Stimulated activated CD4-positive, alpha-beta T cell treated with anti-CD3 and anti-CD28 coated beads, TNF-alpha, amount 100 ng/mL, for 48 hours (primary cell): ENCODE data around the gene TNFSF18.
"Not testable (repeated sequence)": the region's sequence is repeated elsewhere in the genome, so short reads cannot be mapped to it uniquely, and the experiment has no call there.

ENCODE experiments used
- DNase-seq, 3 donors: peaks; one replicate each; pipeline ENCODE4 v3.0.0-alpha.2; 2020; ENCODE audit warnings: low read depth in 3 of 3

The TNFSF18 gene, protein sequence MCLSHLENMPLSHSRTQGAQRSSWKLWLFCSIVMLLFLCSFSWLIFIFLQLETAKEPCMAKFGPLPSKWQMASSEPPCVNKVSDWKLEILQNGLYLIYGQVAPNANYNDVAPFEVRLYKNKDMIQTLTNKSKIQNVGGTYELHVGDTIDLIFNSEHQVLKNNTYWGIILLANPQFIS

DNA sequence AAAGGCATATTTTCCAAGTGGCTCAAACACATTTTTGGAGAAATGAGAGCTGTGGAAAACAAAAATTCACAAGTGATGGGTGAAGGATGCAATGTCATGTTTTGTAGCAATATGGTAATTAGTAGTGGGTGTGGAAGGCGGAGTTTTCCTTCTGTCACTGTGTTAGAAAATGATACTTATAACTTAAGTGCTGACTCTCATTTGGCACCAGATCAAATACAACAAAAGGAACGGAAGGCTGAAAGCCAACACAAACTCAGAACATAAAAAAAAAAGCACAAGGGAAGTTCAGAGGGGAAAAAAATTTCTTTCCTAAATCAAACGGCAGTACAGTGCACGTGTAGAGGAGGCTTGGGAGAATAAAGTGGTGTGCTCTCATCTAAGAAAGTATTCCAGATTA, at the start of gene TNFSF18:
Gene TNFSF18, minus strand, starts transcription at position 77 of the 400 bp plus-strand sequence. Its CDS starts 45 bp downstream, at position 32.
- no peak for DNase-seq

DNA sequence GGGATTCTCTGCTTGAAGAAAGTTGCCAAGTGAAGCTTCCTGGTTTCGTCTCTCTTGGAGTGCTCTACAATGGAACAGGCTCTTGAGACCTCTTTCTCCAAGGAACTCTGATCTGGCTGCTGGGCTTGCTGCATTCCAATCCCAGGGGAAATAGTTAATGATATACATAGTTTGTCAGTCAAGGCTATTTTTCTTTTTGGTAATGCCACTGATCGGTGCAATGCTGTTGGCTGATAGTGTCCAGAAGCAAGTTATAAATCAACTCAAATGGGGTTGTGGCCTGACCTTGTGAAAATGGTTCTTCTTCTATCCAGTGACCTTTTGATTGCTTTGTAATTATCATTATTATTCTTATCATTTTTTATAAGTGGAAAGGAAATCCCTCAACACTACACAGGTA, 48.4 kb upstream of the TNFSF18 start:
- DNase-seq: no peak

DNA sequence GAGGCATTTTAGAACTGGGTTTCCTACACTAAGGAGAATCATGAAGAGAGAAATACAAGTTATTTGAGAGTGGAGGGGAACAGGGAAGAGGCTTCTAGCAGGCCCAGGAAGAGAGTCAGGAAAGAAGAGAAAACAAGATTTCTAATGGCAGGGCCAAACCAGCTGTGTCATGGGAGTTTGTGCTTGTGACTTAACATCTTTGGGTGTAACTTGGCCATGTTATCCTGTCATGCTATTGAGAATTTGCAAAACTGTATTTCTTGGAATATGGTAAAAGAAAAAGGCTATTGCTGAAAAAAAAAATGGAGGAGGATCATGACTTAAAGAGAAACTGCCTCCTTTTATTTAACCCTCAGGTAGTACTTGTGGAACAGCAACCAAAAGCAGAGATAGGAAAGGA, 47.4 kb upstream of the TNFSF18 start:
- no peak for DNase-seq

DNA sequence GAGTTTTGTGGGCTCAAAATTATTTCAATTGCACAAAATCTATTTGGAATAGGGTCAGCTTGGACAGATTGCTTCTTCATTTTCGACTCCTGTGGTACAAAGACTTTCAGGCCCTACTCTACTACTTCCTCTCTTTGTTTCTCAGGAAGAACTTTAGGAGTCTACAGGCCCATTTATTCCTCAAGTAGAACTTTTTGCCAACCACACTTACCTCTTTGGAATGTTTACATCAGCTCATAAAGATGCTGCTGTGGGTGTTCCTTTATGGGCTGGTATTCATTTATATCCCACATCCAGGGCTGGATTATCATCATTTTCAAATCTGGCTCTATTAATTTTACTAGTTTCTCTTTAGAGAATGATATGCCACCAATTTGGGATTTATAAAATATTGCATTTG, 46.3 kb upstream of the TNFSF18 start:
- DNase-seq: no peak

DNA sequence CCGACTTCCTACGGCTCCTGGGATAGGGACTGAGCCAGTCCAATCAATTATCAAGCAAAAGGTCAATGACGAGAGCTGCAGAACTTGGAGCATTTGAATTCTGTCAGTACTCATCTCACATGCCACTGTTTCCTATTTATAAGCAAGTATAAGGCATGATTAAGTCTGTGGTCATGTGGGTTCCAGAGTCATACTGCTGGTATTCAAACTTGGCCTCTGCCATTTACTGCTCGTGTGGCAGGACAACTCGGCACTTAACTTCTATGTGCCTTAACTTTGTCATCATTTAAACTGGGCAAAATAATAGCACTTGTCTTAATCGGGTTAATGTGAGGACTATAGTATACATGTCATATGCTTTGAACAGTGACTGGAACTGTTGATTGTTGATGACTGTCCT, 44.9 kb upstream of the TNFSF18 start:
- no peak for DNase-seq

DNA sequence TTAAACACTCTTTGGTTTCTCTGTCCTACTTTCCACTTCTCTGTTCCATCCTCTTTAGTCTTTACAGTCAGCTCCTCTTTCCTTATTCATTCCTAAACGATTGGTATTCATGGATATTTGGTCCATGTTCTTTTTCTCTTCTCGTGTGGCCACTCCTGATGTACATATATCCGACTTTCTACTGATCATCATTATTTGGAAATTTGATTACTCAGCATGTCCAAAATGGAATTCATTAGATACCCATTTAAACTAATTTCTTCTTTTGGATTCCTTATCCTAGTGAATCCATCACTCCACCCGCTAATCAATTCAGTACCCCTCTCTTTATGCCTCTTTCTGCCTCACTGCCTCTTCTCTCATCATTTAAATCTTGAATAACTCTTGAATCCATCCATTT, 43.8 kb upstream of the TNFSF18 start:
- no peak for DNase-seq

DNA sequence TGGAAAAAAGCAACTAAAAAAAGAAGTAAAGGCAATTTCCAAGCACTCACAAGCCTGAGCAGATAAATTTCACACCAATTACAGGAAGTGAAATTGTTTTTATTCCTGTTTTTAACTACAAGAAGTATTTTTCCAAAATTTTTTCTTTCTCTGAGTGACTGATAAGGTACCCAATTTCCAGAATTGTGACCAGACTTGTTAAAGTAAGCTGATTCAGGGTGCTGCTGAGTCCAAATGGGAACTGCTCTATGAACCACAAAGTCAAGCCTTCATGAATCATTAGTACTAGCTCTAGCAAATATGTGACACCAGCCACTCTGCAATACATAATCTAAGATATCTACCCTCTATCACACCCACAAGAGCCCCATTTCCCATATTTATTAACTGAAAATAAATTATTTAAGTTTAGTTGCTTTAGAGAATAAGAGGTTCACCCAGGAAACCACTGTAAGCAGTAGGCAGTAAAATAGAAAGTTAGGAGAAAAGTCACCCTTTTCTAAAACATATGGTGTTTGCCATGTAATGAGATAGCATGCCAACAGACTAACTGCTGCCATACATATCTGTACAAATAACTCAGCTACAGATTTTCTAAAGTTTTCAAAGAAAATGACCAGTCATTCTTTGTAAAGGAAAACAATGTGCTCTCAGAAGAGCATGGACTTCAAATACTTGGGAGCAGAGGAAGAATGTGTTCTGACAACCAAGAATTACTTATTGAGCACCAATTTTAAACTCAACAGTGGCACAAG, 43.1 kb upstream of the TNFSF18 start:
- no peak for DNase-seq

DNA sequence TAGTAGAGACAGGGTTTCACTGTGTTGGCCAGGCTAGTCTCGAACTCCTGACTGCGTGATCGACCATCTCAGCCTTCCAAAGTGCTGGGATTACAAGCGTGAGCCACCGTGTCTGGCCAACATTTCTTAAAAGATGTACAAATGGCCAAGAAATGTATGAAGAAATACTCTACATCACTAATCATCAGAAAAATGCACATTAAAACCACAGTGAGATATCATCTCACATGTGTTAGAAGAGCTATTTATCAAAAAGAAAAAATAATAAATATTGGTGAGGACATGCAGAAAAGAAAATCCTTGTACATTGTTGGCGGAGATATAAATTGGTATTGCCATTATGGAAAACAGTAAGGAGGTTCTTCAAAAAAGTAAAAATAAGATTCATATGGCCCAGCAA, 33.6 kb upstream of the TNFSF18 start:
- DNase-seq: no peak

DNA sequence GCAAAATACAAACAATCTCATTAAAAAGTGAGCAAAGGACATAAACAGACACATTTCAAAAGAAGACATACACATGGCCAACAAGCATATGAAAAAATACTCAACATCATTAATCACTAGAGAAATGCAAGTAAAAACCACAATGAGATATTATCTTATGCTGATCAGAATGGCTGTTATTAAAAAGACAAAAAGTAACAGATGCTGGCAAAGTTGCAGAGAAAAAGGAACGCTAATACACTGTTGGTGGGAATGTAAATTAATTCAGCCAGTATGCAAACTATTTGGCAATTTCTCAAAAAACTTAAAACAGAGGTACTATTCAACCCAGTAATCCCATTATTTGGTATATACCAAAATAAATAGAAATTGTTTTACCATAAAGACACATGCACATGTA, 32.2 kb upstream of the TNFSF18 start:
- no peak for DNase-seq

DNA sequence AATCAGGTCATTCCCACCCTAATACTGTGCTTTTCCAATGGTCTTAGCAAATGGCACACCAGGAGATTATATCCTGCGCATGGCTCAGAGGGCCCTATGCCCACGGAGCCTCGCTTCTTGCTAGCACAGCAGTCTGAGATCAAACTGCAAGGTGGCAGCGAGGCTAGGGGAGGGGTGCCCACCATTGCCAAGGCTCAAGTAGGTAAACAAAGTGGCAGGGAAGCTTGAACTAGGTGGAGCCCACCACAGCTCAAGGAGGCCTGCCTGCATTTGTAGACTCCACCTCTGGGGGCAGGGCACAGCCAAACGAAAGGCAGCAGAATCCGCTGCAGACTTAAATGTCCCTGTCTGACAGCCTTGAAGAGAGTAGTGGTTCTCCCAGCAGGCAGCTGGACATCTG, 23.5 kb upstream of the TNFSF18 start:
- DNase-seq: not testable (repeated sequence)

DNA sequence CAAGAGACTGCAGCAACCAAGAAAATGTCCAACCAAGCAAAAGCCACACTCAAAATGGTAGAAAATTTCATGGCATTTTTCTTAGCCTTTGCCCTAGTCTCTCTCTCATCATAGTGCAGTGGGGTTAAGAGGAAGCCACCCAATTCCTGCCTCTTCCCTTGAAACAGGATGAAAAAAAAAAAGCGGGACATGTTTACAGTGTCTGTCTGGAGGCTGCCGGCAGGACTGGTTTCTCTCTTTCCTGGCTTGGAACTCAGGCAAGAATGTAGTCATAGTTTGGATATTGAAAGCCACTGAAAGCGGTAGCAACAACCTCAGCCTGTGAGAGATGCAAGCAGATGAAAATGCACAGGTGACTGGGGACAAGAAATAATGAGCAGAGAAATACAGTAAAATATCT, 13.3 kb upstream of the TNFSF18 start:
- no peak for DNase-seq

DNA sequence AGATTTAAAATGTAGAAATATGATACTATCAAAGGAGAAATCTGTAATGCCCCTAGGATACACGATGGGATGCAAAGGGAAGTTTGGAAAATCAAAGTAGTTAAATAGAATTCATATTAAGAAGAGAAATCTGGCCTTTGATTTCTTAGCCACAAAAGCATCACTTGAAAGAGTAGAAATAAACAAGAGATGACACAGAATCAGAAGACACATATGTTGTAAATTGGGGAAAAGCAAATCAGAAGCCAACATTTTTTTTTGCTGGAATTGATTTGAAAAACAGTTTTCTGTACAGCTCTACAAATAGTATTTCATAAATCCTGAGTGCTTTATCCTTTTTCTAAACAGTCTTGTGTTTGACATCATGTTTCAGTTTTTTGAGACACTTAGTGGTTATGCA, 12.4 kb upstream of the TNFSF18 start:
- no peak for DNase-seq

DNA sequence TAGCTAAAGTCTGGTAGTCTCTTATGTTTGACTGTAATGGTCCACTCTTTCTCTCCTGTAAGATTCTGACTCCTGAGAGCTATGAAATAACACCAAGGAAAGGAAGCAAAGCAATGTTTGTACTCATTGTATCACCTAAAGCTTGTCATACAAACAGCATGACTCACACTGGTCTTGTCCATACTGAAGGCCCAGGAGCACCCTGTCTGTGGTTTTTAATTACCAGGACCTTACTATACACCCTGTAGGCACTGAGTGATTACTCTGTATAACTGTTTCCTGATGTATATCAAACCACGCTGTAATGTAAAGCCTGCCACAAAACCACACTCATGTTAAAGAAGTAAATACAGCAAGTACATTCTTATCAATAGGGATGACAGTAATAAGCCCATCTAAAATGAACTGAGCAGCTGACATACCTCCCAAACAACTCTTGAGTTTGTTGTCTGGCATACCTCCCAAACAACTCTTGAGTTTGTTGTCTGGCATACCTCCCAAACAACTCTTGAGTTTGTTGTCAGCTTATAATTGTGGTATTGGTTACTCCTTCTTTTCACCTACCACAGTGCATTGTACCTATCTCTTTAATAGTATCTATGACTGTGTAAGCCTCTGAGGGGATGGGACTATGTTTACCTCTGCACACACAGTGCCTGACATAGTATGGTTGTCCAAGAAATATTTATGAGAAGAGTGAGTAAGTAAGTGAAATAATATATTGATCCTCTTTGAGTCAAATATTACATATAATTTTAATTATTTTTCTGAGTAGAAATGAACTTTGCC, 11.6 kb upstream of the TNFSF18 start:
- DNase-seq: no peak

DNA sequence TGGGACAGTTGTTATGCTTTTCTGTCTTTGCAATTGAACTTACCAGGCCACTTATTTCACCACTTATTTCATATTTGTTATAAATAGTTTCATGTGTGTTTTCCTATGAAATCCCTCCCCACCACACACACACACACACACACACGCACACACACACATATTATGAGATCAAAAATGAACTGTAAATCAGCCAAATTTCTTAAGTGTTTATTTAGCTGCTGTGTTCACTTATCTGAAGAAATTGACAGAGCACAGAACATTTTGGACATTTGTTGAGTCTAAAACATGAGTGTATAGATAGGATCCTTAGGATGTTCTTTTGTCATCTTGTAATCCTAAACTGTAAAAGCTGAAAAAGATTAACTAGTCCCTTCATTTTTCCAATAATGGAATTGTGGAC, 7.8 kb upstream of the TNFSF18 start:
- DNase-seq: no peak

DNA sequence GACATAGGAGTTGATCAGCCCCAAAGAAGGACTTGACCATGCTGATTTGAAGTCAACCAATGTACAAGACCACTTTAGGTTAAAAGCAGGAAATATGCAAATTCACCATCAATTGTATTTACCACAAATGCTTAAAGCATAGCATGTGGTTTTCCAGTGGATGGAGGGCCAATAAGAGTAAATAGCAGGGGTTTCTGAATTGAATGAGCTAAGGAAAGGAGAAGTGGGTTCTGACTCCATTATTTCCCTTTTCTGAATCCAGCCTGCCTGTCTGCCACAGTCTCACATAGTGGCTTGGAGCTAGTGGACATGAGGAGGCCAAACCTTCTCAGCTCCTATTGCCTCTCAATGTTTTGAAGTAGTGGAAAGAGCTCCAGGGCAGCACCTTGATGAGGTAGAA, 7.2 kb upstream of the TNFSF18 start:
- DNase-seq: no peak

DNA sequence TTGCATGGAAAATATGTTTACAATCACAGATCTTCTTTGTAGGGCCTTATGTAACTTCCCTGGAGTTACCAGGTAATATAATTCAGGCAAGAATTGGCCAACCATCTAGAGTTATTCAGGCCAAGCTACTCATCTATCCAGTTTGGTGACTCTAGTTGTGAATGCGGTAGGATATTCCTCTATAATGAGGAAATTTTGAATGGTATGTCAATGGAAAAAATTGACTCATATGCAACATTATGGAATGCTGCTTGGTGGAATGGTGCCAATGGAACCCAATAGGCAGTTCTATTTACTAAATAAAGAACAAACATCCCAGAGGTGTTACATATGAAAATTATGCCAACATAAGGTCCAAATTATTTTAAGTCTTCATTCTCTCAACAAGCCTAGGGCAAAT, 5.6 kb upstream of the TNFSF18 start:
- DNase-seq: no peak

DNA sequence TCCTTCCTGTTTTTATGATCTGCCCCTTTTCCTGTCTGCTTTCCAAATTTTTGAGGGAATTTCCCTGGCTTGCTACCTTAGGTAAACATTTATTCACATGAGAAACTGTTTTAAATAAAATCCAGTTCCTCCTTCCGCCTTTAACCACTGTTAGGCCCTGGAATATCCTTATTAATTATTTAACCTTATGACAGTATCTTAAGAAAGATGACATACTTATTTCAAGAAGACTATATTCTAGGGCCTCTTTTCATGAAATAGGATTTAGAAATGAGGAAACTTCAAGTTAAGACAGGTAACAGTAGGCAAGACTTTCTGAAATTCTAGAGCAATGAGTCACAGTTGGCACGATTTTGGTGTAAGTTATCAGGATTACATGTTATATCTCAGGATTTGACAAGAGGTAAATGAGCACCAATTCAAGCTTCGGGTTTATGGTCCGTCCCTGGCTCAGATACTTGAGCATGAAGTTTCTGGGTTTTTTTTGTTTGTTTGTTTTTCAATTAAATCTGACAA, 2.0 kb upstream of the TNFSF18 start:
- DNase-seq: no peak

DNA sequence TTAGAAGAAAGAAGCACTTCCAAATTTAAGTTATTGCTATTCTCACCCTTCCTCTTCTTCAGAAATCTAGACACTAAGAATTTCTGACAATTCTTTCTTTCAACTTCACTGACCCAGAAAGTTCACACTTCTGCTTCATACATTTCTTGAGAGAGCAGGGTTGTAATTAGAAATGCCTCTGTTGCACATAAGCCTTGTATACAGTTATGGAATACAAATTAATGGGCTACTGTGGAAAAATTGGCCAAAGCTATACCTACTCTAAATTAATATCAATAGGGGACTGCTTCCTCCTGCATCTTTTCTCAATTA, 1.5 kb downstream of the TNFSF18 start:
- DNase-seq: no peak

DNA sequence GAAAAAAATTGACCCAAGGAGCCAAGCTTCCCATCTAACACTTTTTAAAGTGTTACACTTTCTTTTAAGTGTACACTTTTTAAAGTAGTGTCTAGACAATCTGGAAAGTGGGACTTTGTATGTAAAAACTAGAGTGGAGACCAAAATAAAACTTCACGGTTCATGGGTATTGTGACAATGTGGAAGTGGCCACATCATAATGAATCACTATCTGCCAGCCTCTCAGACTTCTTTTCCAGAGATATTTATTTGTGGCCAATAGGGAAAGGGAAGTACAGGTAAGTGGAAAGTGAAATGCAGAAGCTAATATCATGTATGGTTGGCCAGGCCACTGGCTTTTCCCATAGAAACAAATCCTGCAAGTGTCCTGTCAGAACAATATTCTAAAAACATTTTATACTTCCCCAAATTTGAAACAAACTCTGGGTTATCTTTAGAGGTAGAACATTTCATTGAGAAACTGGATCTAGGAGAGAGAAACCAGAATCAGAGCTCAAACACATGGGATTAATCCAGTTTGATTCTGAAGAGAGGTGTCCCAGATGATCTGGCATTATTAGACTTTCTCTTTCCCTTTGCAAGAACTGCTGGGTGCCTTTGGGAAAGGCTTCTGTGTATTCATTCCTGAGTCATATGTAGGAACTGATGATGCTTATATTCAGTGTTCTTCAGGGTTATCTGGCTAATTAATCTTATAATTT, 2.0 kb downstream of the TNFSF18 start:
- DNase-seq: no peak

DNA sequence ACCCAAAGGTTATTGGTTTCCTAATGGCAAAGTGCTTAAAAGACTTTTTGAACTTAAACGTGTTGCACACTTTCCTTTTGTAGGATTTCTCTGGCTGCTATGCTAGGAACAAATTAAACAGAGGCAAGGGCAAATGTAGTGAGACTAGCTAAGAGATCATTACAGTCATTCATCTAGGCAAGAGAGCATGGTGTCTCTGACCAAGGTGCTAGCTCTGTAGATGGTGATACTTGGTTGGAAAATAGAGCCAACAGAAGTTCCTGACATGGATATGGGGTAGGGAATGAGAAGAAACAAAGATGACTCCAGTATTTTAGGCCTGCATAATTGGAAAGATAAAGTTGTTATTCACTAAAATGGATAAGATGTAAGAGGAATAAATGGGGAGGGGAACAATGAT, 6.1 kb downstream of the TNFSF18 start:
- no peak for DNase-seq

DNA sequence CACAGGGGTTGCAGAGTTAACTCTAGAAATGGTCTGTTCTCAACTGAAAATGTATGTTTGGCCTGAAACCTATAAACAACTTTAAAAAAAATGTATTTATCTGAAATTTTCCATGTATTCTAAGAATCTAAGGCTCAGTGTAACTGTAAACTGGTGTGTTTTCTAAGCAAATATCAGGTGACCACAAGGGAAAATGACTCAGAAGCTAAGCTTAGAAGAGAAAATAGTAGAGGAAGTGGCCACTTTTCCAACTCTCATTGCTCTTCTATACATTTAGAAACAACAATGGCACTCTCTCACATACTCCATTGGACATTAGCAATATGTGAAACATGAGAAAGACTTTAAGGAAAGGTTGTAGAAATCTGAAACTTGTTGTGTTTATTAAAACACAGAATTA, 7.5 kb downstream of the TNFSF18 start:
- no peak for DNase-seq

DNA sequence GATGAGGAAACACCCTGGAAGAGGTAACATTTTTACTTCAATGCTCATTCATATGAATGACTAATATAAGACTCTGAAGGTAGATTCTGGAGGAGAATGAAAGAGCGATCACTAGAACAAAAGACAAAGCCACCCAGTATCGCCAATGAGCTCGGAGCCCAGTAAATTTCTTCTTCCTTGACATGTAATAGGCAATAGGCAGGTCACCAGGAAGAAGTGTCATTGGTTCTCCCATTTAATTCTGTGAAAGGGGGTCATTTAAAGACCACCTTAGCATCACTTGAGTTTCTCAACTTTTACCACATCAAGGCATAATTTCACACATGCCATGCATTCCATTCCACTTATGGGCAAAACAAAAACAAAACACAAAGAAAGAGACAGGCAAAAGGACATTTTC, 7.9 kb downstream of the TNFSF18 start:
- no peak for DNase-seq
